ENCODE results near the gene DCAF17. TPM values are rescaled to one million over a fixed set of nuclear protein-coding genes. Genes with fewer than 3 reads are reported as not detected.
A peak's percentile ranks its signal among the peaks of the same experiment; 100 is the strongest.

DCAF17 gene
- total RNA-seq, 1 donor from 2014 or later = 19.2 TPM

- H3K4me3 Mint-ChIP-seq (ENCODE audit: unreplicated experiment) = no peak overlapping the region
- peaks cover 2% of the 10 kb centered on the region for H3K36me3 Mint-ChIP-seq (ENCODE audit: unreplicated experiment)
- no peaks in the 10 kb centered on the region for H3K9me3 Mint-ChIP-seq (ENCODE audit: unreplicated experiment)
- no peaks in the 10 kb centered on the region for H3K27me3 Mint-ChIP-seq (ENCODE audit: unreplicated experiment)
- H3K27ac Mint-ChIP-seq (ENCODE audit: unreplicated experiment) = peak overlapping the region; percentile 63
- TF ChIP-seq CTCF (IDR thresholded peaks at IDR 0.05) = no peak
- H3K4me1 Mint-ChIP-seq (ENCODE audit: unreplicated experiment) = peaks cover 27% of the 10 kb centered on the region
- no peak for DNase-seq (ENCODE audit: extremely low spot score, unreplicated experiment)
Measured at GRCh38 chr2:171390941-171391516, 43.0 kb upstream of the DCAF17 start.

GRCh38 chr2:171391532-171391931 lies 42.5 kb upstream of the DCAF17 start:
- H3K27ac Mint-ChIP-seq (ENCODE audit: unreplicated experiment) = peak overlapping the region; percentile 48
- H3K9me3 Mint-ChIP-seq (ENCODE audit: unreplicated experiment) = no peaks in the 10 kb centered on the region
- DNase-seq (ENCODE audit: extremely low spot score, unreplicated experiment) = no peak
- TF ChIP-seq CTCF (IDR thresholded peaks at IDR 0.05) = no peak
- no peak overlapping the region for H3K4me3 Mint-ChIP-seq (ENCODE audit: unreplicated experiment)
- peaks cover 2% of the 10 kb centered on the region for H3K36me3 Mint-ChIP-seq (ENCODE audit: unreplicated experiment)
- H3K4me1 Mint-ChIP-seq (ENCODE audit: unreplicated experiment) = peaks cover 27% of the 10 kb centered on the region
- H3K27me3 Mint-ChIP-seq (ENCODE audit: unreplicated experiment) = no peaks in the 10 kb centered on the region

- Mint-ChIP-seq H3K27me3 (ENCODE audit: unreplicated experiment) (no peaks in the 10 kb centered on the region), H3K36me3 (ENCODE audit: unreplicated experiment) (peaks cover 2% of the 10 kb centered on the region), H3K27ac (ENCODE audit: unreplicated experiment) (no peak overlapping the region), H3K4me3 (ENCODE audit: unreplicated experiment) (no peak overlapping the region), H3K9me3 (ENCODE audit: unreplicated experiment) (no peaks in the 10 kb centered on the region), H3K4me1 (ENCODE audit: unreplicated experiment) (peaks cover 27% of the 10 kb centered on the region)
- DNase-seq (ENCODE audit: extremely low spot score, unreplicated experiment) = no peak
- TF ChIP-seq CTCF (IDR thresholded peaks at IDR 0.05) = no peak
Measured at GRCh38 chr2:171393487-171393886, 40.5 kb upstream of the DCAF17 start.

GRCh38 chr2:171394164-171394740 lies 39.8 kb upstream of the DCAF17 start:
- peaks cover 5% of the 10 kb centered on the region for H3K36me3 Mint-ChIP-seq (ENCODE audit: unreplicated experiment)
- TF ChIP-seq CTCF (IDR thresholded peaks at IDR 0.05) = no peak
- H3K9me3 Mint-ChIP-seq (ENCODE audit: unreplicated experiment) = peaks cover 3% of the 10 kb centered on the region
- DNase-seq (ENCODE audit: extremely low spot score, unreplicated experiment) = no peak
- no peak overlapping the region for H3K4me3 Mint-ChIP-seq (ENCODE audit: unreplicated experiment)
- no peak overlapping the region for H3K27ac Mint-ChIP-seq (ENCODE audit: unreplicated experiment)
- no peaks in the 10 kb centered on the region for H3K27me3 Mint-ChIP-seq (ENCODE audit: unreplicated experiment)
- peaks cover 27% of the 10 kb centered on the region for H3K4me1 Mint-ChIP-seq (ENCODE audit: unreplicated experiment)

GRCh38 chr2:171399292-171399691 lies 34.7 kb upstream of the DCAF17 start:
- Mint-ChIP-seq H3K4me1 (ENCODE audit: unreplicated experiment) (peaks cover 14% of the 10 kb centered on the region), H3K27ac (ENCODE audit: unreplicated experiment) (no peak overlapping the region), H3K36me3 (ENCODE audit: unreplicated experiment) (peaks cover 8% of the 10 kb centered on the region), H3K27me3 (ENCODE audit: unreplicated experiment) (no peaks in the 10 kb centered on the region), H3K9me3 (ENCODE audit: unreplicated experiment) (peaks cover 12% of the 10 kb centered on the region), H3K4me3 (ENCODE audit: unreplicated experiment) (no peak overlapping the region)
- TF ChIP-seq CTCF (IDR thresholded peaks at IDR 0.05) = no peak
- DNase-seq (ENCODE audit: extremely low spot score, unreplicated experiment) = no peak
